Measurements from ENCODE around the gene ASCC1. TPM values are rescaled to one million over a fixed set of nuclear protein-coding genes. Genes with fewer than 3 reads are reported as not detected.

The ASCC1 gene
- total and polyA plus RNA-seq, 2 experiments from 2014 or later = 13.7 to 37.2 TPM

- TF ChIP-seq ETS1 (IDR thresholded peaks at IDR 0.05) = no peak
- no peak for TF ChIP-seq NANOG (IDR thresholded peaks at IDR 0.05; ENCODE audit: borderline replicate concordance)
- TF ChIP-seq EZH2phosphoT487 (IDR thresholded peaks at IDR 0.05; ENCODE audit: unreplicated experiment) = no peak
- TF ChIP-seq POLR2AphosphoS5 (IDR thresholded peaks at IDR 0.05; ENCODE audit: low read depth) = no peak
- no peak for TF ChIP-seq ZNF331 (CRISPR knock-in tag; IDR thresholded peaks at IDR 0.05; ENCODE audit: low read depth)
- TF ChIP-seq, protein P1, sequence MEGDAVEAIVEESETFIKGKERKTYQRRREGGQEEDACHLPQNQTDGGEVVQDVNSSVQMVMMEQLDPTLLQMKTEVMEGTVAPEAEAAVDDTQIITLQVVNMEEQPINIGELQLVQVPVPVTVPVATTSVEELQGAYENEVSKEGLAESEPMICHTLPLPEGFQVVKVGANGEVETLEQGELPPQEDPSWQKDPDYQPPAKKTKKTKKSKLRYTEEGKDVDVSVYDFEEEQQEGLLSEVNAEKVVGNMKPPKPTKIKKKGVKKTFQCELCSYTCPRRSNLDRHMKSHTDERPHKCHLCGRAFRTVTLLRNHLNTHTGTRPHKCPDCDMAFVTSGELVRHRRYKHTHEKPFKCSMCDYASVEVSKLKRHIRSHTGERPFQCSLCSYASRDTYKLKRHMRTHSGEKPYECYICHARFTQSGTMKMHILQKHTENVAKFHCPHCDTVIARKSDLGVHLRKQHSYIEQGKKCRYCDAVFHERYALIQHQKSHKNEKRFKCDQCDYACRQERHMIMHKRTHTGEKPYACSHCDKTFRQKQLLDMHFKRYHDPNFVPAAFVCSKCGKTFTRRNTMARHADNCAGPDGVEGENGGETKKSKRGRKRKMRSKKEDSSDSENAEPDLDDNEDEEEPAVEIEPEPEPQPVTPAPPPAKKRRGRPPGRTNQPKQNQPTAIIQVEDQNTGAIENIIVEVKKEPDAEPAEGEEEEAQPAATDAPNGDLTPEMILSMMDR (conservative IDR thresholded peaks at IDR 0.05; ENCODE audit: low read depth in 2 of 2) = no peak
- TF ChIP-seq, protein P2, sequence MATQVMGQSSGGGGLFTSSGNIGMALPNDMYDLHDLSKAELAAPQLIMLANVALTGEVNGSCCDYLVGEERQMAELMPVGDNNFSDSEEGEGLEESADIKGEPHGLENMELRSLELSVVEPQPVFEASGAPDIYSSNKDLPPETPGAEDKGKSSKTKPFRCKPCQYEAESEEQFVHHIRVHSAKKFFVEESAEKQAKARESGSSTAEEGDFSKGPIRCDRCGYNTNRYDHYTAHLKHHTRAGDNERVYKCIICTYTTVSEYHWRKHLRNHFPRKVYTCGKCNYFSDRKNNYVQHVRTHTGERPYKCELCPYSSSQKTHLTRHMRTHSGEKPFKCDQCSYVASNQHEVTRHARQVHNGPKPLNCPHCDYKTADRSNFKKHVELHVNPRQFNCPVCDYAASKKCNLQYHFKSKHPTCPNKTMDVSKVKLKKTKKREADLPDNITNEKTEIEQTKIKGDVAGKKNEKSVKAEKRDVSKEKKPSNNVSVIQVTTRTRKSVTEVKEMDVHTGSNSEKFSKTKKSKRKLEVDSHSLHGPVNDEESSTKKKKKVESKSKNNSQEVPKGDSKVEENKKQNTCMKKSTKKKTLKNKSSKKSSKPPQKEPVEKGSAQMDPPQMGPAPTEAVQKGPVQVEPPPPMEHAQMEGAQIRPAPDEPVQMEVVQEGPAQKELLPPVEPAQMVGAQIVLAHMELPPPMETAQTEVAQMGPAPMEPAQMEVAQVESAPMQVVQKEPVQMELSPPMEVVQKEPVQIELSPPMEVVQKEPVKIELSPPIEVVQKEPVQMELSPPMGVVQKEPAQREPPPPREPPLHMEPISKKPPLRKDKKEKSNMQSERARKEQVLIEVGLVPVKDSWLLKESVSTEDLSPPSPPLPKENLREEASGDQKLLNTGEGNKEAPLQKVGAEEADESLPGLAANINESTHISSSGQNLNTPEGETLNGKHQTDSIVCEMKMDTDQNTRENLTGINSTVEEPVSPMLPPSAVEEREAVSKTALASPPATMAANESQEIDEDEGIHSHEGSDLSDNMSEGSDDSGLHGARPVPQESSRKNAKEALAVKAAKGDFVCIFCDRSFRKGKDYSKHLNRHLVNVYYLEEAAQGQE (IDR thresholded peaks at IDR 0.05; ENCODE audit: unreplicated experiment) = no peak
Measured at GRCh38 chr10:72133517-72133916, 82.6 kb downstream of the ASCC1 start (continued).

- Histone ChIP-seq H3K36me3 (ENCODE audit: insufficient read depth) (no peaks in the 10 kb centered on the region; the same call in 1 of the 2 replicates), H3K27me3 (ENCODE audit: insufficient read depth) (no peaks in the 10 kb centered on the region), H3K4me1 (ENCODE audit: insufficient read depth) (peaks cover 3% of the 10 kb centered on the region; the same call in 1 of the 2 replicates), H3K79me2 (replicated peaks; ENCODE audit: insufficient read depth) (no peaks in the 10 kb centered on the region), H3K4me2 (no peak overlapping the region), H2AFZ (no peak overlapping the region), H3K4me3 (no peak overlapping the region), H3K27ac (ENCODE audit: low read depth) (0 out of 2 replicates have a peak overlapping the region, but pooled peaks have one; percentile 36), H3F3A (replicated peaks; ENCODE audit: low read depth) (no peaks in the 10 kb centered on the region), H3K9me2 (ENCODE audit: insufficient read depth) (no peaks in the 10 kb centered on the region), H4K20me1 (replicated peaks; ENCODE audit: insufficient read depth) (no peaks in the 10 kb centered on the region)
- Mint-ChIP-seq H3K27ac (no peak overlapping the region), H3K27me3 (ENCODE audit: insufficient read depth, low read depth, poor library complexity) (no peaks in the 10 kb centered on the region), H3K4me3 (no peak overlapping the region), H3K9me3 (peaks cover 8% of the 10 kb centered on the region; the same call in 2 of the 3 replicates), H3K36me3 (ENCODE audit: low read depth) (peaks cover 18% of the 10 kb centered on the region), H3K4me1 (peaks cover 13% of the 10 kb centered on the region; the same call in 2 of the 3 replicates)
- ATAC-seq = no peak
- no peak for DNase-seq (ENCODE audit: low spot score)
- no peak for TF ChIP-seq ZNF114 (CRISPR knock-in tag; IDR thresholded peaks at IDR 0.05)
- TF ChIP-seq EZH2phosphoT487 (IDR thresholded peaks at IDR 0.05; ENCODE audit: unreplicated experiment) = no peak
- TF ChIP-seq, protein P2 (IDR thresholded peaks at IDR 0.05; ENCODE audit: unreplicated experiment) = no peak
- TF ChIP-seq, protein P1 (conservative IDR thresholded peaks at IDR 0.05; ENCODE audit: low read depth in 2 of 2) = no peak
- no peak for TF ChIP-seq ETS1 (IDR thresholded peaks at IDR 0.05)
Measured at GRCh38 chr10:72132854-72133253, 83.2 kb downstream of the ASCC1 start.

Measured in GM23338 (cell line).